HG02870 (cell line): ENCODE data around the gene CDC16.
"Not testable (repeated sequence)": the region's sequence is repeated elsewhere in the genome, so short reads cannot be mapped to it uniquely, and the experiment has no call there.

Experiments
- ATAC-seq: cut with Tn5 transposase; IDR thresholded peaks from one replicate; pipeline ENCODE4 v1.9.1; 2021; ENCODE audit warnings: mild to moderate bottlenecking, moderate library complexity; ENCODE audit not compliant: unreplicated experiment

CDC16 gene

GRCh38 chr13:114260814-114261213 is 26.1 kb downstream of the CDC16 start:
- ATAC-seq = no peak

GRCh38 chr13:114261328-114261965 is 26.8 kb downstream of the CDC16 start:
- ATAC-seq = no peak

DNA sequence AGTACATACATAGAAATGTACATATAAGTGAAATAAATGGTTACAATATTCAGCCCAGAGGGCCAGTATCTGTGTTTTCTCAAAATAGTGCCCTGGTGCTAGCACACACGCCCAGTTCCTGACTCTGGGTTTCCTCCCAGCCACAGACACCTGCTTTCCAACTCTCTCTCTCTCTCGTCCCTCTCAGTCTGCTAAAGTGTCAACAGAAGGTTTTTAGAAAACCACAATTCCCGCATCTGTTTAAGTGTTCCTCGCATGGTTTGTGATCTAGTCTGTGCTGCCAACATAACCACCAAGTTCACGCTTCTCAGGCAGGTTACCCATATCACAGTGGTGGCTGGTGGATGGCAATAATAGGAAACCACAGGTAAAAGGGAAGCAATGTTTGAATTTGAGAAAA is 28.9 kb downstream of the CDC16 start:
- no peak for ATAC-seq

GRCh38 chr13:114264313-114264712 is 29.6 kb downstream of the CDC16 start:
- ATAC-seq = not testable (repeated sequence)

- ATAC-seq = no peak
Observed at GRCh38 chr13:114264886-114265611, 30.4 kb downstream of the CDC16 start.

- ATAC-seq = no peak
Observed at GRCh38 chr13:114266241-114266640, 31.5 kb downstream of the CDC16 start.

- no peak for ATAC-seq
Observed at GRCh38 chr13:114268344-114269280, 33.9 kb downstream of the CDC16 start.

GRCh38 chr13:114269281-114269770 is 34.6 kb downstream of the CDC16 start:
- ATAC-seq = no peak

- no peak for ATAC-seq
Observed at GRCh38 chr13:114272977-114273376, 38.3 kb downstream of the CDC16 start.

GRCh38 chr13:114275304-114275703 is 40.6 kb downstream of the CDC16 start:
- ATAC-seq = no peak

GRCh38 chr13:114279146-114279545 is 44.4 kb downstream of the CDC16 start:
- no peak for ATAC-seq

GRCh38 chr13:114279758-114280355 is 45.2 kb downstream of the CDC16 start:
- no peak for ATAC-seq

DNA sequence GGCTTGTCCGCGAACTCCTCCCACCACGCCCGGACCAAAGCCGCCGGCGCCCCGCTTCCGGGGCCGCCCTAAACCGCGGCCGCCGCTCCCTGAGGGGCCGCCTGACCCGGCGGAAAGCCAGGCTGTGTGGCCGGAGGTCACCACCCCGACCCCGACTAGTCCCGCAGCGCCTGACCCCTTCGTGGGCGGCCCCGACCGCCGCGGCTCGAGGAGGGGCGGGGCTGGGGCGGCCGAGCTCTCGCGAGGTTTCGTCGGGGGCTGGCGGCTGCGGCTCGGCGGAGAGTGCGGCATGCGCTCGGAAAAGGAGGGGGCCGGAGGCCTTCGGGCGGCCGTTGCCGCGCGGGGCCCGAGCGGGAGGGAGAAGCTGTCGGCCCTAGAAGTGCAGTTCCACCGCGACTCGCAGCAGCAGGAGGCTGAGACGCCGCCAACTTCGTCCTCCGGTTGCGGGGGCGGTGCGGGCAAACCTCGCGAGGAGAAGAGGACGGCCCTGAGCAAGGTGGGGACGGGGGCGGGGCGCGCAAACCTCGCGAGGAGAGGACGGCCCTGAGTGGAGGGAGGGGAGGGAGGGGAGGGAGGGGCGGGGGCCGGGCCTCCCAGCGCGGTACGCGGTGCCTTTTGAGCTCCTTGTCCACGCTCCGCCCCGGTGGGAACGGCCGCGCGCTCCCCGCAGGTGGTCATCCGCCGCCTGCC is 46.8 kb downstream of the CDC16 start, which contains the start of gene UPF3A:
UPF3A (plus strand) TSS at position 251 of the 690 bp plus-strand sequence; CDS start at position 290, 39 bp downstream.
- ATAC-seq = peak; percentile 56

GRCh38 chr13:114282041-114282670 is 47.5 kb downstream of the CDC16 start:
- peak; percentile 42 for ATAC-seq

- no peak for ATAC-seq
Observed at GRCh38 chr13:114283576-114283975, 48.9 kb downstream of the CDC16 start.

DNA sequence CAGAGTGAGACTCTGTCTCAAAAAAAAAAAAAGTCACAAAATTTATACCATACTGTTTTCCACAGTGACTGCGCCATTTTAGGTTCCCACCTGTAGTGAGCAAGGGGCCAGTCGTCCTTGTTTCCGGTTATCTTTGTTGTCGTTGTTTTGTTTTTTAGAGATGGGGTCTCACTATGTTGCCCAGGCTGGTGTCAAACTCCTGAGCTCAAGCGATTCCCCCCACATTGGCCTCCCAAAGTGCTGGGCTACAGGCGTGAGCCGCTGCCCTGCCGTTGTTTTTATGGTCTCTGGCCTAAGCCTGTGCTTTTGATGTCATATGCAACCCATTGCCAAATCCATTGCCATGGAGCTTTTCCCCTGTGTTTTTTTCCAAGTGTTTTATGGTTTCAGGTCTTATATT is 50.0 kb downstream of the CDC16 start:
- ATAC-seq = no peak

GRCh38 chr13:114285166-114285808 is 50.6 kb downstream of the CDC16 start:
- no peak for ATAC-seq

DNA sequence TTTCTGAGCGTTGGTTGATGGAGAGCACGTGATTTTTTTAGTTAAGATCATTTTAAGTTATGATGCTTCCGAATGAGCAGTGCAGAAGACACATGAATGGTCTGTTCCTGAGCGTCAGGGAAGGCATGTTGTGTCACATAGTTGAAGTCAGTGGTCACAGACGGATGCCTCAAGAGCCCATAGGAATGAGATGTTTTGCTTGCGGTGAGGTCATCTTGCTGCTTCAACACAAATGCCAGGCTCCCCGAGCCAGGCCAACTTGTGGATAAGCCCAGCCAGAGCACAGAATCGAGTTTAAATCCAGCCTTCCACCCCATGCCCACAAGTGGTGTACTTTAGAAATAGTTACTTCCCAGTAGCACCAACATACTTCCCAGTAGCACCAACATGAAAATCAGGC is 52.1 kb downstream of the CDC16 start:
- ATAC-seq = no peak

GRCh38 chr13:114288157-114288591 is 53.5 kb downstream of the CDC16 start:
- no peak for ATAC-seq
